Mesendoderm (in vitro differentiated cells): ENCODE results near the gene LCP1.

Experiments used
- DNase-seq: peaks from one replicate; pipeline ENCODE4 v3.0.0; 2013
- H2AK5ac ChIP-seq: 2 replicates; pipeline ENCODE4 v1.6.1; 2013; ENCODE audit warnings: low read length, inconsistent platforms
- H2BK120ac ChIP-seq: 2 replicates; pipeline ENCODE4 v1.6.1; 2013; ENCODE audit warnings: low read depth, mild to moderate bottlenecking, low read length, moderate library complexity, mixed read lengths
- H2BK15ac ChIP-seq: replicated peaks from 2 replicates; pipeline ENCODE4 v1.6.1; 2013; ENCODE audit warnings: low read depth, mild to moderate bottlenecking, moderate library complexity
- H2BK5ac ChIP-seq: 2 replicates; pipeline ENCODE4 v1.6.1; 2013; ENCODE audit warnings: low read length, inconsistent platforms
- H3K18ac ChIP-seq: 2 replicates; pipeline ENCODE4 v1.6.1; 2013; ENCODE audit warnings: mild to moderate bottlenecking, low read length, mixed read lengths
- H3K23ac ChIP-seq: one replicate; pipeline ENCODE4 v1.6.1; 2013; ENCODE audit warnings: low read length
- H3K27ac ChIP-seq: 2 replicates; pipeline ENCODE4 v1.5.1; 2013; ENCODE audit warnings: low read depth, mild to moderate bottlenecking, inconsistent platforms, low read length, moderate library complexity
- H3K27me3 ChIP-seq: 2 replicates; pipeline ENCODE4 v1.6.1; 2013; ENCODE audit warnings: low read length, control low read depth, mild to moderate bottlenecking, inconsistent platforms; ENCODE audit not compliant: insufficient read depth, poor library complexity
- H3K36me3 ChIP-seq: 2 replicates; pipeline ENCODE4 v1.6.1; 2013; ENCODE audit warnings: low read length, inconsistent platforms; ENCODE audit not compliant: control insufficient read depth, insufficient read depth
- H3K4ac ChIP-seq: one replicate; pipeline ENCODE4 v1.6.1; 2013; ENCODE audit warnings: low read depth, mild to moderate bottlenecking, low read length, moderate library complexity
- H3K4me1 ChIP-seq: 2 replicates; pipeline ENCODE4 v1.6.1; 2013; ENCODE audit warnings: low read depth, low read length, inconsistent platforms; ENCODE audit not compliant: control insufficient read depth
- H3K4me2 ChIP-seq: 2 replicates; pipeline ENCODE4 v1.6.1; 2013; ENCODE audit warnings: low read length
- H3K4me3 ChIP-seq: 2 replicates; pipeline ENCODE4 v1.5.1; 2013; ENCODE audit warnings: mild to moderate bottlenecking, low read length
- H3K56ac ChIP-seq: one replicate; pipeline ENCODE4 v1.6.1; 2013; ENCODE audit warnings: low read length
- H3K79me1 ChIP-seq: 2 replicates; pipeline ENCODE4 v1.6.1; 2013; ENCODE audit warnings: low read length, inconsistent platforms
- H3K79me2 ChIP-seq: 2 replicates; pipeline ENCODE4 v1.6.1; 2013; ENCODE audit warnings: mild to moderate bottlenecking, low read length; ENCODE audit not compliant: control insufficient read depth, insufficient read depth
- H3K9ac ChIP-seq: 2 replicates; pipeline ENCODE4 v1.6.1; 2013; ENCODE audit warnings: low read length, inconsistent platforms
- H4K5ac ChIP-seq: one replicate; pipeline ENCODE4 v1.6.1; 2013; ENCODE audit warnings: low read length
- H4K8ac ChIP-seq: one replicate; pipeline ENCODE4 v1.6.1; 2013; ENCODE audit warnings: low read depth, mild to moderate bottlenecking, control low read depth, low read length, moderate library complexity
- WGBS: extraction: QIAGEN DNeasy Blood & Tissue Kit; methylation state at CpG from one replicate; pipeline ENCODE4 v1.1.7; 2013; ENCODE audit warnings: low lambda C conversion rate, missing lambda C conversion rate; ENCODE audit not compliant: insufficient coverage; ENCODE audit errors: extremely low coverage; 5-methylcytosine and 5-hydroxymethylcytosine counted together

The LCP1 gene

GRCh38 chr13:46101002-46101401 lies 81.0 kb downstream of the LCP1 start:
- Histone ChIP-seq H3K4ac (no peak overlapping the region), H3K9ac (no peak overlapping the region), H2AK5ac (no peak overlapping the region), H3K56ac (no peak overlapping the region), H3K27me3 (no peaks in the 10 kb centered on the region), H3K79me1 (no peaks in the 10 kb centered on the region), H2BK120ac (no peak overlapping the region), H3K79me2 (no peaks in the 10 kb centered on the region), H3K4me2 (no peak overlapping the region), H3K23ac (no peak overlapping the region), H2BK5ac (no peak overlapping the region), H3K36me3 (no peaks in the 10 kb centered on the region), H4K5ac (no peak overlapping the region), H3K18ac (no peak overlapping the region), H3K4me3 (no peak overlapping the region), H2BK15ac (no peak overlapping the region), H3K4me1 (no peaks in the 10 kb centered on the region), H3K27ac (no peak overlapping the region), H4K8ac (no peak overlapping the region)
- WGBS = no CpG with 5 or more reads among the region's 4 CpGs
- no peak for DNase-seq

GRCh38 chr13:46100191-46100815 lies 81.7 kb downstream of the LCP1 start:
- Histone ChIP-seq H2BK15ac (no peak overlapping the region), H3K4me3 (no peak overlapping the region), H3K27me3 (no peaks in the 10 kb centered on the region), H4K8ac (no peak overlapping the region), H3K36me3 (no peaks in the 10 kb centered on the region), H3K79me2 (no peaks in the 10 kb centered on the region), H3K9ac (no peak overlapping the region), H3K18ac (no peak overlapping the region), H2AK5ac (no peak overlapping the region), H2BK5ac (no peak overlapping the region), H2BK120ac (no peak overlapping the region), H3K4ac (no peak overlapping the region), H3K4me1 (no peaks in the 10 kb centered on the region), H3K79me1 (no peaks in the 10 kb centered on the region), H4K5ac (no peak overlapping the region), H3K27ac (no peak overlapping the region), H3K4me2 (no peak overlapping the region), H3K23ac (no peak overlapping the region), H3K56ac (no peak overlapping the region)
- no CpG with 5 or more reads among the region's 1 CpG for WGBS
- DNase-seq = no peak

- Histone ChIP-seq H2AK5ac (no peak overlapping the region), H3K27ac (no peak overlapping the region), H3K79me1 (no peaks in the 10 kb centered on the region), H3K23ac (no peak overlapping the region), H3K4me3 (no peak overlapping the region), H3K36me3 (no peaks in the 10 kb centered on the region), H2BK15ac (no peak overlapping the region), H3K27me3 (no peaks in the 10 kb centered on the region), H4K5ac (no peak overlapping the region), H3K18ac (no peak overlapping the region), H2BK5ac (no peak overlapping the region), H3K4me2 (no peak overlapping the region), H3K4me1 (no peaks in the 10 kb centered on the region), H3K4ac (no peak overlapping the region), H3K9ac (no peak overlapping the region), H4K8ac (no peak overlapping the region), H3K56ac (no peak overlapping the region), H2BK120ac (no peak overlapping the region), H3K79me2 (no peaks in the 10 kb centered on the region)
- DNase-seq = no peak
- WGBS = no CpG with 5 or more reads among the region's 4 CpGs
Observed at GRCh38 chr13:46097663-46098062, 84.3 kb downstream of the LCP1 start.

GRCh38 chr13:46097015-46097414 lies 85.0 kb downstream of the LCP1 start:
- no peak overlapping the region for H4K5ac ChIP-seq
- H3K4ac ChIP-seq = no peak overlapping the region
- H3K9ac ChIP-seq = no peak overlapping the region
- no peak overlapping the region for H3K4me3 ChIP-seq
- H3K36me3 ChIP-seq = no peaks in the 10 kb centered on the region
- no CpG with 5 or more reads among the region's 3 CpGs for WGBS
- H3K79me2 ChIP-seq = no peaks in the 10 kb centered on the region
- no peaks in the 10 kb centered on the region for H3K79me1 ChIP-seq
- no peaks in the 10 kb centered on the region for H3K27me3 ChIP-seq
- H3K4me1 ChIP-seq = no peaks in the 10 kb centered on the region
- no peak overlapping the region for H2BK120ac ChIP-seq
- H3K56ac ChIP-seq = no peak overlapping the region
- H3K27ac ChIP-seq = no peak overlapping the region
- no peak overlapping the region for H3K18ac ChIP-seq
- DNase-seq = no peak
- no peak overlapping the region for H2BK15ac ChIP-seq
- no peak overlapping the region for H2AK5ac ChIP-seq
- H3K23ac ChIP-seq = no peak overlapping the region
- no peak overlapping the region for H3K4me2 ChIP-seq
- no peak overlapping the region for H2BK5ac ChIP-seq
- H4K8ac ChIP-seq = no peak overlapping the region

- Histone ChIP-seq H2BK120ac (no peak overlapping the region), H3K79me1 (no peaks in the 10 kb centered on the region), H3K36me3 (no peaks in the 10 kb centered on the region), H3K18ac (no peak overlapping the region), H3K27ac (no peak overlapping the region), H3K4me3 (no peak overlapping the region), H3K4me1 (no peaks in the 10 kb centered on the region), H3K9ac (no peak overlapping the region), H3K27me3 (no peaks in the 10 kb centered on the region), H3K4ac (no peak overlapping the region), H3K23ac (no peak overlapping the region), H2BK15ac (no peak overlapping the region), H4K8ac (no peak overlapping the region), H3K56ac (no peak overlapping the region), H3K4me2 (no peak overlapping the region), H2BK5ac (no peak overlapping the region), H3K79me2 (no peaks in the 10 kb centered on the region), H4K5ac (no peak overlapping the region), H2AK5ac (no peak overlapping the region)
- no peak for DNase-seq
- WGBS = no CpG with 5 or more reads among the region's 3 CpGs
Observed at GRCh38 chr13:46094478-46094877, 87.5 kb downstream of the LCP1 start.
